K562 (cell line): ENCODE data around the gene ZNF598.

ENCODE experiments used
- CHCHD3 ChIP-seq: fragments of 250-450 bp; sonication (Bioruptor Pico); IDR thresholded peaks from 2 replicates; pipeline ENCODE4 v2.1.2; 2022; ENCODE audit warnings: mild to moderate bottlenecking
- ZNF384 ChIP-seq: IDR thresholded peaks from 2 replicates; pipeline ENCODE4 v1.6.1; 2012; ENCODE audit warnings: low read depth, low read length, improper control_type of control experiment
- TF ChIP-seq, protein P1 (sequence below), 3 experiments: IDR thresholded peaks in 2 of 3; conservative IDR thresholded peaks in 1 of 3; 2 replicates each; pipeline ENCODE4 v1.5.1; 2011 to 2012; ENCODE audit warnings: low read length in 3 of 3, mild to moderate bottlenecking in 3 of 3, control low read depth in 2 of 3, improper control_type of control experiment in 1 of 3, inconsistent platforms in 1 of 3, low read depth in 1 of 3, mixed read lengths in 1 of 3, moderate library complexity in 1 of 3; ENCODE audit not compliant: insufficient read depth in 2 of 3

DNA sequence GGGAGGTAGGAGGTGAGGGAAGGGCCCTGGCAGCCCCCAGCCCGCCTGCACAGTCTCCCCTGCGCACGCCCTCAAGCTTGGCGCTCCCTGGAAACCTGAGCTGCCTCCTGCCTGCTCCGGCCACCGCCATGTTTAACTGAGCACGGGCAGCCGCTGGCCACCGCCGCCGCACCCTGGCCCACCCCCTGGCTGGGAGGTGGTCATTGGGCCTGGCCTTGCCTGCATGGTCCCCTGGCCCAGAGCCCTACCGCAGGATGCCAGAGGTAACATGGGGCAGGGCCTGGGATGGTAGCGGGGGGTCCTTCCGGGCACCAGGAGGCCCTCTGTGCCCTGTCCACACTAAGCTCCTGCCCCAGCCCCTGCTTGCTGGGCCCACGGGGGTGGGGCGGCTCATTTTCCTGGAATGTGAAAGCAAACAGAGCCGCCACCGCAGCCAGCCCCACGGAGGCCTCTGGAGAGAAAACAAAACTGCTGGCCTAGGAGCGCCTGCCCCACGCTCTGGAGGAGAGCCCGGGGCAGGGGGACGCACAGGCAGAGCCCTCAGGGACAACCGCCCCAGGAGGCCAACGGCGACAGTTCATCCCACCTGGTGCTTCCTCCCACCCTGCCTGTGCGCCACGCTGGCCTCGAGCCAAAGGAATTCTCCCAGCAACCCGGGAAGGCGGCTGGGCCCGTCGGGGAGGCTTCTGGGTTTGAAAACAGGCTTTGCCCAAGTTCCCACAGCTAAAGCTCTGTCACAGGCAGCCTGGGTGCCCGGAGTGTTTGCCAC, 26.0 kb upstream of the ZNF598 start:
- TF ChIP-seq CHCHD3 (CRISPR knock-in tag), result no peak
- TF ChIP-seq, protein P1, sequence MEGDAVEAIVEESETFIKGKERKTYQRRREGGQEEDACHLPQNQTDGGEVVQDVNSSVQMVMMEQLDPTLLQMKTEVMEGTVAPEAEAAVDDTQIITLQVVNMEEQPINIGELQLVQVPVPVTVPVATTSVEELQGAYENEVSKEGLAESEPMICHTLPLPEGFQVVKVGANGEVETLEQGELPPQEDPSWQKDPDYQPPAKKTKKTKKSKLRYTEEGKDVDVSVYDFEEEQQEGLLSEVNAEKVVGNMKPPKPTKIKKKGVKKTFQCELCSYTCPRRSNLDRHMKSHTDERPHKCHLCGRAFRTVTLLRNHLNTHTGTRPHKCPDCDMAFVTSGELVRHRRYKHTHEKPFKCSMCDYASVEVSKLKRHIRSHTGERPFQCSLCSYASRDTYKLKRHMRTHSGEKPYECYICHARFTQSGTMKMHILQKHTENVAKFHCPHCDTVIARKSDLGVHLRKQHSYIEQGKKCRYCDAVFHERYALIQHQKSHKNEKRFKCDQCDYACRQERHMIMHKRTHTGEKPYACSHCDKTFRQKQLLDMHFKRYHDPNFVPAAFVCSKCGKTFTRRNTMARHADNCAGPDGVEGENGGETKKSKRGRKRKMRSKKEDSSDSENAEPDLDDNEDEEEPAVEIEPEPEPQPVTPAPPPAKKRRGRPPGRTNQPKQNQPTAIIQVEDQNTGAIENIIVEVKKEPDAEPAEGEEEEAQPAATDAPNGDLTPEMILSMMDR (IDR thresholded peaks at IDR 0.05 in 2 of 3, conservative IDR thresholded peaks at IDR 0.05 in 1 of 3; ENCODE audit: insufficient read depth in 2 of 3, low read depth in 1 of 3, low read length in 3 of 3), result no peak
- no peak for TF ChIP-seq ZNF384
